B cell (primary cell): ENCODE measurements around the gene DNALI1. TPM values are rescaled to one million over a fixed set of nuclear protein-coding genes. Genes with fewer than 3 reads are reported as not detected.
"Not testable (repeated sequence)": the region's sequence is repeated elsewhere in the genome, so short reads cannot be mapped to it uniquely, and the experiment has no call there.

Source experiments
- ATAC-seq: fragments of 200-7000 bp; cut with Tn5 transposase; one replicate; pipeline ENCODE4 v1.10.0; 2021; ENCODE audit warnings: low read depth, mild to moderate bottlenecking, moderate number of reproducible peaks, moderate library complexity
- CTCF ChIA-PET: fragments of 350-600 bp; sonication (Branson Sonifier 250); formaldehyde crosslinking; loops from one replicate; lab custom pipeline; 2021; ENCODE audit warnings: antibody characterized with exemption, inconsistent platforms; lab: Charles Lee
- POLR2A ChIA-PET: fragments of 350-600 bp; sonication (Branson Sonifier 250); formaldehyde crosslinking; loops from one replicate; lab custom pipeline; 2021; ENCODE audit warnings: antibody characterized with exemption; lab: Charles Lee
- DNase-seq: peaks from one replicate; pipeline ENCODE4 v3.0.0; 2013
- H2AFZ ChIP-seq: 2 replicates; pipeline ENCODE4 v1.6.1; 2012; ENCODE audit warnings: mild to moderate bottlenecking, low read depth, low read length; ENCODE audit not compliant: insufficient read depth, poor library complexity, severe bottlenecking
- H3K27ac ChIP-seq, 2 donors: 1 replicate in 1 of 2; 2 replicates in 1 of 2; pipeline ENCODE4 v1.5.1; 2012 to 2013; ENCODE audit warnings: low read length in 2 of 2, mild to moderate bottlenecking in 2 of 2, moderate library complexity in 1 of 2
- H3K27me3 ChIP-seq, 4 experiments: fragments of 200-600 bp in 1 of 4; sonication (generic) in 1 of 4; replicated peaks in 1 of 4; 1 replicate in 2 of 4; 2 replicates in 2 of 4; pipeline versions ENCODE4 v1.6.1 to v1.7.0; 2013 to 2016; ENCODE audit warnings: low read length in 3 of 4, mild to moderate bottlenecking in 2 of 4, mixed read lengths in 1 of 4, moderate library complexity in 1 of 4; ENCODE audit not compliant: insufficient read depth in 4 of 4, control insufficient read depth in 3 of 4; ENCODE audit errors: control extremely low read depth in 1 of 4
- H3K36me3 ChIP-seq, 2 experiments: replicated peaks in 1 of 2; 1 replicate in 1 of 2; 2 replicates in 1 of 2; pipeline versions ENCODE4 v1.6.1 to v1.7.1; 2013; ENCODE audit warnings: low read length in 1 of 2; ENCODE audit not compliant: insufficient read depth in 2 of 2, control insufficient read depth in 1 of 2; ENCODE audit errors: control extremely low read depth in 1 of 2, extremely low read depth in 1 of 2
- H3K4me1 ChIP-seq, 2 donors: fragments of 200-600 bp in 1 of 2; sonication (generic) in 1 of 2; 1 replicate in 1 of 2; 2 replicates in 1 of 2; pipeline versions ENCODE4 v1.5.1 to v1.6.1; 2013 to 2017; ENCODE audit warnings: low read length in 2 of 2; ENCODE audit not compliant: control insufficient read depth in 2 of 2, insufficient read depth in 2 of 2
- H3K4me2 ChIP-seq: replicated peaks from 2 replicates; pipeline ENCODE3; 2012; ENCODE audit warnings: mild to moderate bottlenecking, low read depth, low read length; ENCODE audit not compliant: poor library complexity, severe bottlenecking
- H3K4me3 ChIP-seq, 5 experiments: fragments of 200-600 bp in 1 of 5; sonication (generic) in 1 of 5; 1 replicate in 3 of 5; 2 replicates in 2 of 5; pipeline versions ENCODE4 v1.5.1 to v1.7.0; 2011 to 2016; ENCODE audit warnings: low read length in 4 of 5, mild to moderate bottlenecking in 4 of 5, low read depth in 2 of 5, control low read depth in 1 of 5, moderate library complexity in 1 of 5; ENCODE audit not compliant: insufficient read depth in 1 of 5; ENCODE audit errors: control extremely low read depth in 1 of 5, extremely low read depth in 1 of 5
- H3K79me2 ChIP-seq: fragments of 200-600 bp; sonication (generic); one replicate; pipeline ENCODE4 v1.6.0; 2016; ENCODE audit warnings: low read length; ENCODE audit not compliant: control insufficient read depth, insufficient read depth
- H3K9ac ChIP-seq: fragments of 200-600 bp; sonication (generic); 2 replicates; pipeline ENCODE4 v1.6.1; 2017; ENCODE audit warnings: mild to moderate bottlenecking, low read length, moderate library complexity
- H3K9me3 ChIP-seq, 3 donors: one replicate each; pipeline versions ENCODE4 v1.6.1 to v1.7.1; 2013; ENCODE audit warnings: low read length in 2 of 3; ENCODE audit not compliant: control insufficient read depth in 2 of 3, insufficient read depth in 1 of 3; ENCODE audit errors: control extremely low read depth in 1 of 3
- H4K20me1 ChIP-seq: 2 replicates; pipeline ENCODE4 v1.6.0; 2012; ENCODE audit warnings: mild to moderate bottlenecking, low read length; ENCODE audit not compliant: insufficient read depth, control insufficient read depth, poor library complexity, severe bottlenecking
- H3K27ac Mint-ChIP-seq: one replicate; pipeline ENCODE4 v1.8.0; 2021; ENCODE audit warnings: mixed read lengths
- H3K27me3 Mint-ChIP-seq: one replicate; pipeline ENCODE4 v1.8.0; 2021; ENCODE audit warnings: mixed read lengths
- H3K4me1 Mint-ChIP-seq: one replicate; pipeline ENCODE4 v1.8.0; 2021; ENCODE audit warnings: mixed read lengths
- H3K4me3 Mint-ChIP-seq: one replicate; pipeline ENCODE4 v1.8.0; 2021; ENCODE audit warnings: mixed read lengths
- H3K9me3 Mint-ChIP-seq: one replicate; pipeline ENCODE4 v1.8.0; 2022; ENCODE audit warnings: mixed read lengths; ENCODE audit not compliant: insufficient read depth
- CTCF ChIP-seq: fragments of 200-600 bp; IDR thresholded peaks from one replicate; pipeline ENCODE4 v1.8.0; 2022; ENCODE audit warnings: antibody characterized with exemption, mild to moderate bottlenecking
- EZH2 ChIP-seq: IDR thresholded peaks from 2 replicates; pipeline ENCODE4 v1.6.1; 2012; ENCODE audit warnings: borderline replicate concordance, low read depth, mild to moderate bottlenecking, moderate library complexity, low read length; ENCODE audit not compliant: insufficient read depth, poor library complexity, severe bottlenecking
- WGBS: methylation state at CpG from one replicate; pipeline ENCODE4 v1.1.5; 2013; ENCODE audit warnings: missing lambda C conversion rate; ENCODE audit not compliant: insufficient coverage; 5-methylcytosine and 5-hydroxymethylcytosine counted together
- intact Hi-C: fragments of 100-400 bp; cut with micrococcal nuclease; formaldehyde crosslinking; loops from one replicate; pipeline ENCODE4 v1.10.0; 2022
- polyA plus RNA-seq: library from polyadenylated mRNA; depleted of rRNA; stranded (reverse); fragments of >200 nt; gene quantifications from 2 replicates; pipeline ENCODE4 v1.2.3, GENCODE V29; 2012
- total RNA-seq, 2 donors: library from RNA; stranded (reverse); fragments of 120-200 nt in 1 of 2; gene quantifications; 1 replicate in 1 of 2; 2 replicates in 1 of 2; pipeline versions ENCODE4 v1.2.3 to v1.2.4, GENCODE V29; 2013 to 2022

DNALI1 gene
- total and polyA plus RNA-seq, 2 donors (not counting 1 experiment from before 2014, with no cell fraction given) = not detected

GRCh38 chr1:37559080-37559479 lies 2.3 kb downstream of the DNALI1 start:
- DNase-seq (no peak), ATAC-seq (no peak)
- Mint-ChIP-seq H3K27me3 (peaks cover 5% of the 10 kb centered on the region), H3K27ac (no peak overlapping the region), H3K4me1 (peaks cover 2% of the 10 kb centered on the region), H3K4me3 (no peak overlapping the region), H3K9me3 (no peaks in the 10 kb centered on the region)
- intact Hi-C loops = no loop called here
- Histone ChIP-seq H3K36me3 (no peaks in the 10 kb centered on the region), H3K9ac (no peak overlapping the region), H3K79me2 (peaks cover 1% of the 10 kb centered on the region), H3K4me2 (no peak overlapping the region), H4K20me1 (no peaks in the 10 kb centered on the region), H3K4me3 (no peak overlapping the region), H2AFZ (no peak overlapping the region), H3K27ac (no peak overlapping the region), H3K27me3 (peaks cover 0 to 3% (median 0%) of the 10 kb centered on the region in 4 experiments), H3K9me3 (peaks cover 0 to 7% (median 0%) of the 10 kb centered on the region in 3 donors), H3K4me1 (peaks cover 0 to 5% of the 10 kb centered on the region in 2 donors)
- ChIA-PET POLR2A (no interaction called here), CTCF (no interaction called here)
- TF ChIP-seq EZH2 = no peak
- TF ChIP-seq CTCF = no peak
- 94% methylated on average over 5 of the region's 7 CpGs for WGBS

- H3K27ac Mint-ChIP-seq, H3K79me2 ChIP-seq, H3K9ac ChIP-seq, H3K9me3 Mint-ChIP-seq, H3K4me1 ChIP-seq, H3K9me3 ChIP-seq, ATAC-seq, H3K4me3 ChIP-seq, H3K4me2 ChIP-seq, H4K20me1 ChIP-seq, H2AFZ ChIP-seq, H3K4me1 Mint-ChIP-seq, H3K27ac ChIP-seq, POLR2A ChIA-PET, intact Hi-C loops, H3K36me3 ChIP-seq, H3K27me3 Mint-ChIP-seq, H3K27me3 ChIP-seq, DNase-seq, H3K4me3 Mint-ChIP-seq: not testable (repeated sequence)
- WGBS = 85% methylated on average over 11 of the region's 12 CpGs
- CTCF ChIA-PET = interaction anchor here (1.2 kb wide), 1 partner anchor 122 kb away, joined by 4 read pairs; no protein-coding TSS in a partner anchor
Observed at GRCh38 chr1:37559957-37560379, 3.2 kb downstream of the DNALI1 start.
